ENCODE results near the gene DENND1A. TPM values are rescaled to one million over a fixed set of nuclear protein-coding genes. Genes with fewer than 3 reads are reported as not detected.
"Not testable (repeated sequence)": the region's sequence is repeated elsewhere in the genome, so short reads cannot be mapped to it uniquely, and the experiment has no call there.

DENND1A gene
- total RNA-seq, 1 donor from 2014 or later: 24.4 TPM

DNA sequence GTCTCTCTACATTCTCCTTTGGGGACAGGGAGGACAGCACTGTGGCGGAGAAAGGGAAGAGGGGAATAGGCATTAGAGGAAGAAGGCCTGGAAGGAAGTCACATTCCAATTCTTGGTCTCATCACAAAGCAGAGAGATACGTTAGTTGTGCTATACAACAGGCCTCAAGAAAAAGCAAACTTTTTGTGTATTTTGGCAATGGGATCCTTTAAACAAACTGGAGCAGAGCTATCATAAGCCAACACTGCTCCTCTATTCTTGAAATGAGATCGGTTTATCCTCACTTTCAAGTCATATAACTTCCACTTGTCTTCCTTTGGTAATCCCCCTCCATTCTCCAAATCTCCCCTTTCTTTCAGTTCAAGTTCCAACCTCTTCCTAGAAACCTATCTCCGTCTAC lies 6.5 kb downstream of the DENND1A start:
- no peak for DNase-seq (ENCODE audit: low spot score)

DNA sequence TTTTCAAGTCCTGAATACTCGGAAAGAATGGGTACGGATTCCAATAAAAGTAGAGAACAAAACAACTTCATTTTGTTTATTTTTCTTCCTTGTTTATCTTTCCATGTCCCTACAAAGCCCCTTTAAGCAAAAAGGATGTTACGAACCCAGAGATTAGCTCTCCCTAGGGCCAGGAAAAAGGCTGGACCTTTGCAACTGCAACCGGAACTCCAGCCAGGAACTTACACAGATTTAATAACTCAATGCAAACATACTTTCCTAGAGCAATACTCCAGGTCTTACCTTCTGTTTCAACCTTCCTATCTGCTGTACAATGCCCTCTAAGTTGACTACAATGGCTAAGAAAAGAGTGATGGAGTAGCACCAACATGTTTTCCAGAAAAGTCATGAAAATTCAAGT lies 7.0 kb downstream of the DENND1A start:
- DNase-seq (ENCODE audit: low spot score): no peak

DNA sequence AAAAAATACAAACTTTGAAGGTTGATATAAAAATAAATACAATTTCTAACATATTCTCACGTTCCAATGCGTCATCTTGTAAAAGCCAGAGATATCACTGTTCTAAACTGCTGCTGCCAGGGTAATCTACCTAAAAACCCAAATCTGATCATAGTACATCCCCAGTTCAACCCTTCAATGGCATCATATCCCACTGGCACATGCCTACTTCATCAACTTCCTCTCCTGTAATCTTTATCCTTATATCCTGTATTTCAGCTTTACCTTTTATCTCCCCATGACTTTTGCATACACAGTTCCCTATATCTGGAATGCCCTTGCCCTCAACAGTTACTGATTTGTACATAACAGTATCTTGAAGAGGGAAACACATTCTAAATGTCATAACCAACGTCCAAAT lies 7.5 kb downstream of the DENND1A start:
- no peak for DNase-seq (ENCODE audit: low spot score)

DNA sequence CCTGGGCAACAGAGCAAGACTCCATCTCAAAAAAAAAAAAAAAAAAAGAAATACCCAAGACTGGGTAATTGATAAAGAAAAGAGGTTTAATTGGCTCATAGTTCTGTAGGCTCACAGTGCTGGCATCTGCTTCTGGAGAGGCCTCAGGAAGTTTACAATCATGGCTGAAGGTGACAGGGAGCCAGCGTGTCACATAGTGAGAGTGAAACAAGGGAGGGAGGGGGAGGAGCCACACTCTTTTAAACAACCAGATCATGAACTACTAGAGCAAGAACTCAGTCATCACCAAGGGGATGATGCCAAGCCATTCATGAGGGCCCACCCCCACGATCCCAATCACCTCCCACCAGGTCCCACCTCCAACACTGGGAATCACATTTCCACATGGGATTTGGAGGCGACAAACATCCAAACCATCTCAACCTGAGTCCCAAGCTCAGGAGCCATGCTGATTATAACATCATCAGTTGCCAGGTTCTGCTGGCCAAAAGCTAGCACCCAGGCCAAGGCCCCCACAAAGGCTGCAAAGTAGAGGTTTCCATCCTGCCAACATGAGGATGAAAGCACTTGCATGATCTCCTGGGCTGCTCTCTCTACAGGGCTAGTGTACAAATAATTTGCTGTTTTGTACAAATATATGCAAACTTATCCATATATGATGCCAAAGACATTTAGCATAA lies 15.3 kb downstream of the DENND1A start:
- DNase-seq (ENCODE audit: low spot score): no peak

DNA sequence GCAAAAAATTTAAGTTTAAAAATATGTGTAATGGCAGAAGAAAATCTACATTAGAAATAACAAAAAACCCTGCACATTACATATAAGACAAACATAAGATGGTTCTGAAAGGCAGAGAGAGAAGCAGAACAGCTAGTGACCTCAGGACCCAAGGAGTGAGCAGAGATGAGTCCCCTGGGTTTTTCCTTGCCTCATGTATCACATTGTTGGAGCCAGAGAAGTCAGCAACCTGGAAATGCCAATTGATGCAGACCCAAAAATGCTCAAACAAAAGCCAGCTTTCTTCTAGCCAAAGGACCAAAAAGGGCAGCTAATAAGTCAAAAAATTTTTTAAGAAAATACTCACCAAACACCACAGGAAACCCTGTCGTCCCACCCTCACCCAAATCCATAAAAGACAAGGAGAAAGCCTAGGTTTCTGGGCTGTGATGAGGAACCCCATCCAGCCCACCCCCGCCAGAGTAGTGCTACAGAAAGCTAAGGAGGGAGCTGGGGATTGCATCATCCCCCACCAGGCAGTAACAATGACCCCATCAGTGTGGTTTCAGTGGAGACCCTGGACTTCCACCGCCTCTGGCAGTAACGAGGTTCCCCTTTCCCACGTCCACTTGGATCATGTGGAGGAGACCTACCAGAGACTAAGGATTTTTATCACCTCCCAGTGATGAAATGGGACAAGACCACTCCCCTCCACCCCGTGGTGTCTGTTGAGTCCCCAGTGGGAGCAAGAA lies 17.6 kb downstream of the DENND1A start:
- no peak for DNase-seq (ENCODE audit: low spot score)

DNA sequence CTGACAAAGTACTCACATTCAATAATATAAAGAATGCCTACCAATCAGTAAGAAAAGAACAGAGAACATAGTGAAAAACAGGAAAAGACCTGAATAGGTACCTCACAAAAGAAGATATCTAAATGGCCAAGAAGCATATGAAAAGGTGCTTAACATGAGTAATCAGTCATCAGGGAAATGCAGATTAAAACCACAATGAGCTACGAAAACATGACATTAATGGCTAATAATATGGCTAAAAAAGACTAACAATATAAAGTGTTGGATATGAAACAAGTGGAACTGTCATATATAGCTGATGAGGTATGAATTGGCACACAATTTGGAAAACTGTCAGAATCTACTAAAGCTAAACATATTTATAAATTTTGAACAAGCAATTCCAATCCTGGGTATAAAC lies 18.9 kb downstream of the DENND1A start:
- DNase-seq (ENCODE audit: low spot score): no peak

DNA sequence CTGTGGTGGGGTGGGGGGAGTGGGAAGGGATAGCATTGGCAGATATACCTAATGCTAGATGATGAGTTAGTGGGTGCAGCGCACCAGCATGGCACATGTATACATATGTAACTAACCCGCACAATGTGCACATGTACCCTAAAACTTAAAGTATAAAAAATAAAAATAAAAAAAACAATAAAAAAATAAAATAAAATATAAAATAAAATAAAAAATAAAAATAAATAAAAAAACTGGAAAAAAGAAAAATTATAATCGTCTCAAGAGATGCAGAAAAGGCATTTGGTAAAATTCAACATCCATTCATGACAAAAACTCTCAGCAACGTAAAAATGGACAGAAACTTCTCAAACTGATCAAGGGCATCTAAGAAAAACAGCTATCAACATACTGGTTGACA lies 20.7 kb downstream of the DENND1A start:
- DNase-seq (ENCODE audit: low spot score): not testable (repeated sequence)

DNA sequence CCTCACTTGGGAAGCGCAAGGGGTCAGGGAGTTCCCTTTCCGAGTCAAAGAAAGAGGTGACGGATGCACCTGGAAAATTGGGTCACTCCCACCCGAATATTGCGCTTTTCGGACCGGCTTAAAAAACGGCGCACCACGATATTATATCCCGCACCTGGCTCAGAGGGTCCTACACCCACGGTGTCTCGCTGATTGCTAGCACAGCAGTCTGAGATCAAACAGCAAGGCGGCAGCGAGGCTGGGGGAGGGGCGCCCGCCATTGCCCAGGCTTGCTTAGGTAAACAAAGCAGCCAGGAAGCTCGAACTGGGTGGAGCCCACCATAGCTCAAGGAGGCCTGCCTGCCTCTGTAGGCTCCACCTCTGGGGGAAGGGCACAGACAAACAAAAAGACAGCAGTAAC lies 26.4 kb downstream of the DENND1A start:
- not testable (repeated sequence) for DNase-seq (ENCODE audit: low spot score)

DNA sequence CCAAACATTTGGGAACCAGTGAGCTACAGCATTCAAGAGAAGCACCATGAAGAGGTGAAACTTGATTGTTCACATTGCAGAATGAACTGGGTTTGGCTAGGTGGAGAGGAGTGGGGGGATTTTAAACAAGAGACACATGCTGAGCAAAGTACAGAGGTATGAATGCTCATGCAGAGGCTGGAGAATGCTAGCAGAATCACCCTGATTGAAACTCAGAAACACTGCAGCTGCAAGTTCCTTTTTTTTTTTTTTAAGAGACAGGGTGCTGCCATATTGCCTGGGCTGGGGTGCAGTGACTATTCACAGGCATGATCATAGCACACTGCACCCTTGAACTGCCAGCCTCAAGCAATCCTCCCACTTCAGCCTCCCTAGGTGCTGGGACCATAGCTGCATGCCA lies 35.1 kb downstream of the DENND1A start:
- DNase-seq (ENCODE audit: low spot score): no peak

DNA sequence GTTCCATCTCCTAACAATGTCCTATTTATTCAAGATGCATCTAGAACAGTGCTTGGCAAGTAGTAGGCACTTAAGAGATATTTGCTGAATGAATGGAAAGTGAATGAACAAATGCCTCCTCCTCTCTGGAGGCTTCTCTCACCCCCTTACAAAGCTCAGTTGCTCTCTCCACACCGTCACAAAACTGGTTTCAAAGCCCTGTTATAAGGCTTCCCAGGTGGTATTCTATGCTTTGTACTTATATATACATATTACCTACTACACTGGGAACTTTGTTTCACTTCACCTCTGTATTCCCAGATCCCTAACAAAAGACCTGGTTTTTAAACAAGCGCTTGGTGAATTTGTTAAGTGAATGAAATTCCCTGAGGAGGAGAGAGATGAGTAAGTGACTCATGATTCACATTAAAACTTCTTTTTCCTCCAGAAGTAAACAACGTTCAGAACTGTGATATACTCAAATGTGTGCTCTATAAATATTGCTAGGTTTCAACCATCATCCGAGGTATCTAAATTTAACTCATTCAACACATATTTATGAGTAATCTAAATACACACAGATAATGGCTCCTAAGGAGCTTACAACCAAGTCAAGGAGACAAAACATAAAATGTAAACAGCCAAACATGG lies 36.0 kb downstream of the DENND1A start:
- no peak for DNase-seq (ENCODE audit: low spot score)

DNA sequence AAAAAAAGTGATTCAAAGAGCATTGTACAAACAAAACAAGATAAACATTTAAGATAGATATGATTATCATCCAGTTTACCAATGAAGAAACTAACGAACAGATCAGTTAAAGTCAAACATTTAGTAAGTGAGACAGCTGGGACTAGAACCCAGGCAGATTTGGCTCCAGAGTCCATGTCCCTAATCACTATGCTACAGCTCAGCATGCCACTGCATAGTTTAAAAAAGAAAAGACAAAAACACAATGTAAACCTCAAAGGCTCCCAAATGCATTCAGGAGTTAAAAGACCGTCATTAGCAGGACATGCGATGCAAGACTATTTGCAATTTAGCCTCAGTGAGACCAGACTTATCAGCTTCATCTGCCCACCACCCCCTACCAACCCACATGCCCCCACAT lies 36.8 kb downstream of the DENND1A start:
- no peak for DNase-seq (ENCODE audit: low spot score)

DNA sequence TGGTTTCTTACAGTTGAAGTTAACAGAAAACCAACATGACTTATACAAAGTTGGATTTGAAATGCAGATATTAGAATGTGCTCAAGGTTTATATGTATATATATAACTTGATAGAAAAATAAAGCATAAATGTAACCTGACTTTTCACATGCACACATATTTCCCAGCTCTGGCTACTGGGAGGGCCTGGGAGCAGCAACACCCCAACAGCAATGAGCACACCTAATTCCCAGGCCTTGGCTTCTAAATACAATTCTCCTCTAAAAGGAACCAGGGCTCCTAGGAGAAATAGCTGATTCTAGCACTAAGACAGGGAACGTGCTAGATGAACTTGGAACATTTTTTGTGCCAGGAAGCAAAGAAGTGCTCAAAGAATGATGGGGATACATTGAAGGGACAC lies 42.1 kb downstream of the DENND1A start:
- no peak for DNase-seq (ENCODE audit: low spot score)

DNA sequence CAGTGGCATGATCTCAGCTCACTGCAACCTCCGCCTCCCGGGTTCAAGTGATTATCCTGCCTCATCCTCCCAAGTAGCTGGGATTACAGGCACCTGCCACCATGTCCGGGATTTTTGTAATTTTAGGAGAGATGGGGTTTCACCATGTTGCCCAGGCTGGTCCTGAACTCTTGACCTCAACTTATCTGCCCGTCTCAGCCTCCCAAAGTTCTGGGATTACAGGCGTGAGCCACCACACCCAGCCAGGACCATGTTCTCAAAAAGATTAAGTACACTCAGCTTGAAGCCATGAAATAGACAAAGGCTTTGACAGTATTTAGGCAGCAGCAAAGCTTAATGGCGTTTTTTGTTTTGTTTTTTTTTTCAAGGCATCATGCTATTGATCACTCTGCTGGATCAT lies 44.1 kb downstream of the DENND1A start:
- not testable (repeated sequence) for DNase-seq (ENCODE audit: low spot score)

DNA sequence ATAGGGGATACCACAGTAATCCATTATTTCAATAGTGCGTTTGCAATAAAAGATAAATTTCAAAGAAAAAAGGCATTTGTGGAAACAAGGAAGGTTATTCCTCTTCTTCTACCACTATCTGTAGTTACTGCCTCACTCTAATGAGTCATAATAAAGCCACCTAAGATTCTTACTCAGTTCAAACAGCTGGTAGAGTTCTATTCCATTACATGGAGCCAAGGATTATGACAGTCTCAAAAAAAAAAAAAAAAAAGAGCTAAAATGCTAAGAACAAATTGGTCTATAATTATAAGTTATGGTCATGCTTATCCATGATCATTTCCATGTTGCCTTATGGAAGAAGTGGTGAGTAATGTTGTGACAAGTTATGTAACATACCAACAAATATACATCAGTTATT lies 46.3 kb downstream of the DENND1A start:
- DNase-seq (ENCODE audit: low spot score): no peak

DNA sequence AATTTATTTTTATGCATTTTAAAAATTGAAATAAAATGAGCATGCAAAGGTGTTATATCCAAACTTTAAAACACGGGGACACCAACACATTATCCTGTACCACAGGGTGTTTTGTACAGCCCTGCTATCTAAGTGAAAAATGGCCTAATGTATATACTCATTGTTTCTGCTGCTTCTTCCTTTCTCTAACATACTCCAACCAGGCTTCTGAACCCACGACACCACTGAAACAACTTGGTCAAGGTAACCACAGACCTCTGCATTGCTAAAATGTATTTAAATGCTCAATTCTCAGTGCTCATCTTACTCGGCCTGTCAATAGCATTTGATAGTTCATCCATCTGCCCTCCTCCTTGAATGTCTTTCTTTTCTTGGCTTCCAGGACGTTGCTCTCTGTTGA lies 48.3 kb downstream of the DENND1A start:
- no peak for DNase-seq (ENCODE audit: low spot score)

DNA sequence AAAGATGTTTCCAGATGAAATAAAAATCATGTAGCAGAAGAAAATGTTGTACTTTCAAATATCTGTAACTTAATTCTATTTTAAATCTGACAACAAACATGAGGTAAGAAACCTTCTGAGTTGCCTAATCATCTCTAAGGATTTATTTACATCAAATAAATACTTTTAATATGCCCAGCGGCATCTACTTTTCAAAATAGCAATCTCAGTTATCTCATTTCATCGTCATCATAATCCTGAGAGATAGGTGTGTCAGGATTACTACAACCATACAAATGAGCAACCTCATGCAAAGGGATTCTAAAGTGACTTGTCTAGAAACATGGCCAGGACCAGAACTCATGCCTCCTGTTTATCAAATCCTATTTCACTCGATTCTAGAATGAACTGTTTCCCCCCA lies 49.5 kb downstream of the DENND1A start:
- no peak for DNase-seq (ENCODE audit: low spot score)

DNA sequence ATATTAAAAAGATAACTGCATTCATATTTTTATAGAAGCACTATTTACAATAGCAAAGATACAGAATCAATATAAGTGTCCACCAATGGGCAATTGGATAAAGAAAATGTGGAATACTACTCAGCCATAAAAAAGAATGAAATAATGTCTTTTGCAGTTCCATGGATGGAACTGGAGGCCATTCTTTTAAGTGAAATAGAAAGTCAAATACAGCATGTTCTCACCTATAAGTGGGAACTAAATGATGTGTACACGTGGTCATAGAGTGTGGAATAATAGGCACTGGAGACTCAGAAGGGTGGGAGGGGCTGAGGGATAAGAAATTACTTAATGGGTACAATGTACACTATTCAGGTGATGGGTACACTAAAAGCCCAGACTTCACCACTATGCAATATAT lies 53.2 kb downstream of the DENND1A start:
- DNase-seq (ENCODE audit: low spot score): no peak

DNA sequence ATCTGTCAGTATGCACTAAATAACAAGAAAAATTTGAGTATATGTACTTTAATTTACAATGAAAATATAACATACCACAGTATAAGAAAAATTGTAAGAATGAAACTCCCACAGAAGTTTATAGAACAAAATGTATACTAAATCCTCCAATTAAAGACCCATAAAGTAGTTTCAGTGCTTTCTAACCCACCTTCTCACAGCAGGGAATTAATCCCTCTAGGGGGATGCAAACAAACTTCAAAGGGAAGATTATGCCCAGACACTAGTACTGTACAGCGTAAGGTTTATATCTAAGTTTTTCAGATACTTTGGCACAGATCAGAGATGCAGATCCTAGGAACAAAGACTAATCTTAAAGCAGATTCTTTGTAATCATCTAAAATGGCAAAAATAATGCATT lies 57.2 kb downstream of the DENND1A start:
- DNase-seq (ENCODE audit: low spot score): no peak

DNA sequence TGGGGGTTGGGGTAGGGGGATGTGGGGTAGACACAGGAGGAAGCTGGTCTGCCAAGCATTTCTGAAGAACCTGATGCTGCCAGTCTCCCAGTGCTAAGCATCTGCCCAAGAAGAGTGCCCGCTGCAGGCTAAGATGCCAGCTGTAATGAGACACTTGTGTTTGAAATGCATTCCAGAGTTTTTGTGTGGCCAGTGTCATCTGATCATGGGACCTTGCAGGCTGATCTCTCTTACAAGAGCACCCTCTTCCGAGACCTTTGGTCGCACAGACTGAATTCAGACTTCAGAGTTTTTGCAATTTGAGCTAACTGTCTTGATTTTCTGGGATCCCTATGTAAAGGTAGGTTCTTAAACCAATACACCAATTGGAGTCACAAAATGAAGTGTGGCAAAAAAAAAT lies 58.1 kb downstream of the DENND1A start:
- DNase-seq (ENCODE audit: low spot score): no peak

DNA sequence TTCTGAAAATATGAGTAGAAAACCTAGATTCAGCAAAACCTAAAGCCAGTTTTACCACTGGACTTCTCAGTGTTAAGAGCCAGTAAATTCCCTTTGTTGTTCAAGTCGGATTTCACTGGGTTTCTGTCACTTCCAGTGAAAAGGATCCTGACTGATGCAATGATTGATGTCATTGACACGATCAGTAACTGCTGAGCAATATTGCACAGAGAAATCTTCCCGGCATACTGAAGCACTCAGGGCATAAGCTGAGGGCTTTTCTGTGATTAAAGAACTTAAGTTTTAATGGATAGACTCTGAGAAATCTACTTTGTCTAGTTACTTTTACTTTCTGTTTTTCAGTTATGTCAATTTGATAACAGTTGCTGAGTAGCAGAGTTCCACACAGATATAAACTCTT lies 61.9 kb downstream of the DENND1A start:
- no peak for DNase-seq (ENCODE audit: low spot score)

DNA sequence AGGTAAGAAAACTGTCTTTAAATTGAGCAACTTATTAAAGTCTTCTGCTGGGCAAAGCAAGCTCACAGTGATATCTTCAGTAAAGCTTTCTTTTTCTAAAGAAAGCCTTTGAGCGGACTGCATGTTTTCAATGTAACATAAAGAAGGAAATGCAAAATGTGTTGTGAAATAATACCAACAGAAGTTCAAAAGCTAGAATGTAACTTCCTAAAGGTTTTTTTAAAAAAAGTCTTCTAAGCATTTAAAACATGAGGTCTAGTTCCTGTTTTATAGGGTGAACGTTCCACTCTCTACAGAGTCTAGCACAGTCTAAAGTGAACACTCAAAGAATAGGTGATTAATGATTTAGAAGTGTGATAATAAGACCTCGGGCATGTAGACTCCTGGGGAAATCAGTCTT lies 62.9 kb downstream of the DENND1A start:
- DNase-seq (ENCODE audit: low spot score): no peak

DNA sequence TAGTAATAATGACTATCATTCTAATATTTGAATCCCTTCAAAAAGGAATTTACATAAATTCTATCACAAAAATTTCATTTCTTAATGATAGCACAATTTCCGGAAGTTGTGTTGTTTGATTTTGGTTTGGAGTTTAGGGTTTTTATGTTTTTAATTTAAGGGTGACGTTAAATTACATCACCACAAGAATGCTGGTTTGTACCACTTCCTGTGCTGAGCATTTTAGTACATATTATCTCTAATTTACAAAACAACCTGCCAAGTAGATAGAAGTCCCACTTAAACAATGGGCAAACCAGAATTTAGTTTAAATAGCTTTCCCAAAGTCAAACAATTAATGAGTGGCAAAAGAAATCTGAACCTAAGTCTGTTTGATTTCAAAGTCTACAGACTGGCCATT lies 63.4 kb downstream of the DENND1A start:
- no peak for DNase-seq (ENCODE audit: low spot score)
